HG02973 (cell line): ENCODE data around the gene CCM2.
"Not testable (repeated sequence)": the region's sequence is repeated elsewhere in the genome, so short reads cannot be mapped to it uniquely, and the experiment has no call there.

ENCODE experiments used
- ATAC-seq: cut with Tn5 transposase; IDR thresholded peaks from one replicate; pipeline ENCODE4 v1.9.1; 2021; ENCODE audit warnings: moderate library complexity; ENCODE audit not compliant: unreplicated experiment

CCM2 gene

GRCh38 chr7:45031829-45032228, 31.8 kb downstream of the CCM2 start:
- ATAC-seq, result no peak

GRCh38 chr7:45032421-45032820, 32.4 kb downstream of the CCM2 start:
- no peak for ATAC-seq

GRCh38 chr7:45033261-45033930, 33.4 kb downstream of the CCM2 start:
- ATAC-seq, result no peak

GRCh38 chr7:45033931-45034290, 33.9 kb downstream of the CCM2 start:
- no peak for ATAC-seq

- not testable (repeated sequence) for ATAC-seq
Measured at GRCh38 chr7:45034710-45035109, 34.7 kb downstream of the CCM2 start.

- ATAC-seq, result no peak
Measured at GRCh38 chr7:45035371-45035770, 35.4 kb downstream of the CCM2 start.

- no peak for ATAC-seq
Measured at GRCh38 chr7:45035893-45036292, 35.9 kb downstream of the CCM2 start.

- no peak for ATAC-seq
Measured at GRCh38 chr7:45036317-45036716, 36.3 kb downstream of the CCM2 start.

GRCh38 chr7:45036796-45037195, 36.8 kb downstream of the CCM2 start:
- ATAC-seq, result no peak

GRCh38 chr7:45037876-45038275, 37.9 kb downstream of the CCM2 start:
- no peak for ATAC-seq

- ATAC-seq, result no peak
Measured at GRCh38 chr7:45039106-45039505, 39.1 kb downstream of the CCM2 start.

GRCh38 chr7:45044338-45044737, 44.3 kb downstream of the CCM2 start:
- ATAC-seq, result no peak

GRCh38 chr7:45048748-45049147, 48.7 kb downstream of the CCM2 start:
- no peak for ATAC-seq

- ATAC-seq, result no peak
Measured at GRCh38 chr7:45050198-45050597, 50.2 kb downstream of the CCM2 start.

GRCh38 chr7:45052011-45052410, 52.0 kb downstream of the CCM2 start:
- ATAC-seq, result no peak

GRCh38 chr7:45053401-45053800, 53.4 kb downstream of the CCM2 start:
- ATAC-seq, result no peak

- ATAC-seq, result no peak
Measured at GRCh38 chr7:45053941-45054340, 53.9 kb downstream of the CCM2 start.

- ATAC-seq, result no peak
Measured at GRCh38 chr7:45054442-45054841, 54.4 kb downstream of the CCM2 start.

- no peak for ATAC-seq
Measured at GRCh38 chr7:45055016-45055415, 55.0 kb downstream of the CCM2 start.

- ATAC-seq, result no peak
Measured at GRCh38 chr7:45055594-45056219, 55.7 kb downstream of the CCM2 start.

GRCh38 chr7:45057878-45058277, 57.9 kb downstream of the CCM2 start:
- ATAC-seq, result no peak

GRCh38 chr7:45060295-45060694, 60.3 kb downstream of the CCM2 start:
- no peak for ATAC-seq

GRCh38 chr7:45061352-45061751, 61.4 kb downstream of the CCM2 start:
- ATAC-seq, result no peak
